ENCODE results near the gene AGBL4.

GRCh38 chr1:48807554-48808260 is 1216.0 kb downstream of the AGBL4 start:
- TF ChIP-seq CTCF (IDR thresholded peaks at IDR 0.05) = no peak
- TF ChIP-seq POLR2A (IDR thresholded peaks at IDR 0.05) = no peak
- no peak for TF ChIP-seq POLR2AphosphoS5 (IDR thresholded peaks at IDR 0.05)
